Measurements from ENCODE around the gene ST8SIA4.

ST8SIA4 gene

GRCh38 chr5:100779669-100780375, 123.3 kb downstream of the ST8SIA4 start:
- DNase-seq: no peak

- DNase-seq: no peak
These were observed 125.3 kb downstream of the ST8SIA4 start for GRCh38 chr5:100777680-100778300.

- no peak for DNase-seq
These were observed 127.6 kb downstream of the ST8SIA4 start for GRCh38 chr5:100775533-100775855.

GRCh38 chr5:100772548-100772947, 130.5 kb downstream of the ST8SIA4 start:
- DNase-seq: peak; percentile 9 to 39

GRCh38 chr5:100772006-100772405, 131.1 kb downstream of the ST8SIA4 start:
- no peak for DNase-seq

GRCh38 chr5:100771181-100771580, 131.9 kb downstream of the ST8SIA4 start:
- DNase-seq: no peak

- no peak for DNase-seq
These were observed 134.9 kb downstream of the ST8SIA4 start for GRCh38 chr5:100768221-100768620.

GRCh38 chr5:100762995-100763394, 140.1 kb downstream of the ST8SIA4 start:
- DNase-seq: no peak

- no peak for DNase-seq
These were observed 141.0 kb downstream of the ST8SIA4 start for GRCh38 chr5:100762108-100762507.

GRCh38 chr5:100761192-100761591, 141.9 kb downstream of the ST8SIA4 start:
- no peak for DNase-seq

- no peak for DNase-seq
These were observed 142.4 kb downstream of the ST8SIA4 start for GRCh38 chr5:100760688-100761087.

- no peak for DNase-seq
These were observed 144.3 kb downstream of the ST8SIA4 start for GRCh38 chr5:100758780-100759179.

GRCh38 chr5:100758306-100758705, 144.8 kb downstream of the ST8SIA4 start:
- no peak for DNase-seq

- DNase-seq: no peak
These were observed 145.5 kb downstream of the ST8SIA4 start for GRCh38 chr5:100757618-100758017.
